Body of pancreas (tissue), 4 donors: ENCODE measurements around the gene CNGB1. TPM values are rescaled to one million over a fixed set of nuclear protein-coding genes. Genes with fewer than 3 reads are reported as not detected.
"Not testable (repeated sequence)": the region's sequence is repeated elsewhere in the genome, so short reads cannot be mapped to it uniquely, and the experiment has no call there.

Experiments
- ATAC-seq: fragments of 150-250 bp; one replicate; pipeline ENCODE4 v1.9.1; 2016
- DNase-seq, 4 donors: peaks; one replicate each; pipeline ENCODE4 v3.0.0-alpha.2; 2019
- H3K27ac ChIP-seq, 4 donors: fragments of 200-600 bp; sonication (generic); 1 replicate in 3 of 4; 2 replicates in 1 of 4; pipeline versions ENCODE4 v1.5.1 to v1.6.1; 2016 to 2019; ENCODE audit warnings: mild to moderate bottlenecking in 1 of 4, mixed read lengths in 1 of 4, moderate library complexity in 1 of 4
- H3K27me3 ChIP-seq, 2 donors: fragments of 200-600 bp; sonication (generic); one replicate each; pipeline ENCODE4 v1.6.0; 2016; ENCODE audit warnings: mild to moderate bottlenecking in 1 of 2
- H3K36me3 ChIP-seq, 2 donors: fragments of 200-600 bp; sonication (generic); replicated peaks in 1 of 2; 2 replicates each; pipeline ENCODE4 v1.5.1; 2016; ENCODE audit warnings: low read depth in 2 of 2; ENCODE audit not compliant: insufficient read depth in 1 of 2
- H3K4me1 ChIP-seq: fragments of 200-600 bp; sonication (generic); one replicate; pipeline ENCODE4 v1.6.0; 2016
- H3K4me3 ChIP-seq, 2 donors: fragments of 200-600 bp; sonication (generic); 1 replicate in 1 of 2; 2 replicates in 1 of 2; pipeline ENCODE4 v1.5.1; 2016 to 2019
- H3K9me3 ChIP-seq, 3 donors: fragments of 200-600 bp; sonication (generic); 1 replicate in 2 of 3; 2 replicates in 1 of 3; pipeline ENCODE4 v1.5.1; 2016
- CTCF ChIP-seq, 7 experiments: fragments of 450-650 bp in 4 of 7; fragments of 200-600 bp in 3 of 7; sonication (generic) in 3 of 7; IDR thresholded peaks; one replicate each; pipeline ENCODE4 v1.5.1; 2016 to 2019; ENCODE audit warnings: antibody characterized with exemption in 7 of 7
- POLR2A ChIP-seq, 3 donors: fragments of 450-650 bp; IDR thresholded peaks; one replicate each; pipeline ENCODE4 v1.6.1; 2016; ENCODE audit warnings: antibody characterized with exemption in 3 of 3, mild to moderate bottlenecking in 2 of 3
- WGBS, 2 donors: methylation state at CpG; one replicate each; pipeline ENCODE4 v1.1.5; 2017; 5-methylcytosine and 5-hydroxymethylcytosine counted together
- intact Hi-C: fragments of 100-400 bp; cut with DNase I; formaldehyde crosslinking; loops from one replicate; pipeline ENCODE4 v1.15.1; 2023
- total RNA-seq, 2 donors: library from RNA; depleted of rRNA; stranded (reverse); fragments of >200 nt; gene quantifications; one replicate each; pipeline ENCODE4 v1.1.0, GENCODE V29; 2016

CNGB1 gene
- total RNA-seq, 2 donors from 2014 or later: not detected

GRCh38 chr16:57837305-57838125 lies 133.4 kb downstream of the CNGB1 start:
- intact Hi-C loops: no loop called here
- H3K27me3 ChIP-seq: no peaks in the 10 kb centered on the region
- no peak for DNase-seq

GRCh38 chr16:57835439-57835838 lies 135.5 kb downstream of the CNGB1 start:
- H3K4me3 ChIP-seq, H3K9me3 ChIP-seq, H3K27me3 ChIP-seq, DNase-seq, intact Hi-C loops, H3K4me1 ChIP-seq, ATAC-seq, H3K27ac ChIP-seq, H3K36me3 ChIP-seq: not testable (repeated sequence)
- 99 to 100% methylated on average over 4 of the region's 4 CpGs for WGBS, 2 donors

More at GRCh38 chr16:57837305-57838125, 133.4 kb downstream of the CNGB1 start:
- TF ChIP-seq CTCF (IDR thresholded peaks at IDR 0.05) (no peak), POLR2A (IDR thresholded peaks at IDR 0.05) (no peak)
- no peak overlapping the region for H3K4me3 ChIP-seq
- ATAC-seq: no peak
- 76 to 81% methylated on average over 10 of the region's 10 CpGs for WGBS, 2 donors
- H3K36me3 ChIP-seq: no peaks in the 10 kb centered on the region
- no peaks in the 10 kb centered on the region for H3K9me3 ChIP-seq
- peak overlapping the region in 2 of 4 donors; percentile 2 to 33 for H3K27ac ChIP-seq
- peaks cover under 1% of the 10 kb centered on the region for H3K4me1 ChIP-seq

DNA sequence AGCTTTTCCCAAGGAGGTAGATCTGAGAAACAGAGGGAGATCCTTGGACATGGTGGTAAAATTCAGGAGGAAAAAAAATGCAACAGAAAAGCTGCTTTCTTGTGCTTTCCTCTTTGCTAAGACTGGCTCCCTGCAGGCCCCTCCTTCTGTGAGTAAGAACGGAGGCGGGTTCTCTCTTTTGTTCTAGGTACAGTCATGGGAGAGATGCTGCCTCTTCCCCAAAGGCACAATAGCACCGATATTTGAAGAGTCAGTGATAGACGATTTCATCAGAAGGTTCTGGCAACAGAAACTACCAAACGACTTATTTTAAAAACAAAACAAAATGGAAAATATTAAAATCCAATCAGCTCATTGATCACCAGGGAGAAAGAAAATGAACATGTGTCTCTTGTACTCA lies 136.0 kb downstream of the CNGB1 start:
- no peaks in the 10 kb centered on the region for H3K9me3 ChIP-seq
- H3K4me3 ChIP-seq: no peak overlapping the region
- no peaks in the 10 kb centered on the region for H3K36me3 ChIP-seq
- TF ChIP-seq CTCF (IDR thresholded peaks at IDR 0.05) (no peak), POLR2A (IDR thresholded peaks at IDR 0.05) (no peak)
- no peaks in the 10 kb centered on the region for H3K27me3 ChIP-seq
- no peak overlapping the region for H3K27ac ChIP-seq
- H3K4me1 ChIP-seq: peaks cover under 1% of the 10 kb centered on the region
- no peak for ATAC-seq
- DNase-seq: no peak
- intact Hi-C loops: no loop called here
- 73 to 75% methylated on average over 5 of the region's 5 CpGs for WGBS, 2 donors

Other genes with a start within 250 kb of the CNGB1 start
- gene KATNB1, start 235.4 kb downstream of the CNGB1 start, total RNA-seq: 10 to 100 TPM; 13.7 to 14.2 TPM
- 100 to 1,000 TPM; 120 to 205 TPM for gene KIFC3, start 168.6 kb downstream of the CNGB1 start, total RNA-seq
- gene ZNF319, start 29.5 kb upstream of the CNGB1 start, total RNA-seq: 1 to 10 TPM; 3.3 to 4.7 TPM
- 10 to 100 TPM; 22.4 to 46.7 TPM for gene USB1, start 30.3 kb upstream of the CNGB1 start, total RNA-seq
- gene MMP15, start 54.6 kb upstream of the CNGB1 start, total RNA-seq: 10 to 100 TPM; 22.3 to 35.3 TPM
- 10 to 100 TPM; 11.9 to 33.2 TPM for gene CFAP20, start 158.3 kb upstream of the CNGB1 start, total RNA-seq
- gene CSNK2A2, start 227.0 kb upstream of the CNGB1 start, total RNA-seq: 10 to 100 TPM; 27.7 to 30.1 TPM